ENCODE measurements around the gene COL4A2.

The COL4A2 gene

DNA sequence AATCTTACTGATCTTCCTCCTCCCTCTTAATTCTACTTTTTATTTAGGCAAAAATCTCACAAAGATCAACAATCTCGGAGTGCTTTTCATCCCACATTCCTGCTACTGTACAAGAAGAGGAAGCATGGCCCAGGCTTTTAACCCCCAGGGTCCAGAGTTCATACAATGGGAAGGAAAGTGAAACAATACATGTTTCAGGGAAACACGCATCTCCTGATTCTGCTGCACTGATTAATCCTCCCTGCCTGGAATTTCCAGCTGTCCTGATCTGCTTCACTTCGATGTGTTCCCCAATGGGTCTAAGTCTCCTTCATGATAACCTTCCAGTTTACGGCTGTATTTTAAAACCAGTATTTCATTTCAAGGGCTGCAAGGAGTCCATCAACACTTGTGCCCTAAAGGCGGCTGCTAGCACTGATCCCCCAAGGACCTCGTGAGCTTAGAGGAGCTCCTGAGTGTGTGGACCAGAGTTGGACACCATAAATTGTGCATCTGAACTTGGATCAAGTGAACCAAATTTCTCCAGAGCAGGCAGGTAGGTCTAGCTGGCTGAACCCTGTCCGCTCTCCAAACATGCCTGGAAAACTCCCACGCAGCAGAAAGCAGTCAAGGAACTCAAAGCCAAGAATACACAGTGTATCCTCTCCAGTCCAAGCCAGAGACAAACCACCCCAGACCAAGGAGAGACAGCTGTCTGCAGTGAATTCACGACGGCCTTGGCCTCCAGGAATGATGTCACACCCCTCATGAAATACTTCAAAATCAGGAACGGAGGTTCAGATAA is 44.4 kb upstream of the COL4A2 start:
- TF ChIP-seq, protein P1, sequence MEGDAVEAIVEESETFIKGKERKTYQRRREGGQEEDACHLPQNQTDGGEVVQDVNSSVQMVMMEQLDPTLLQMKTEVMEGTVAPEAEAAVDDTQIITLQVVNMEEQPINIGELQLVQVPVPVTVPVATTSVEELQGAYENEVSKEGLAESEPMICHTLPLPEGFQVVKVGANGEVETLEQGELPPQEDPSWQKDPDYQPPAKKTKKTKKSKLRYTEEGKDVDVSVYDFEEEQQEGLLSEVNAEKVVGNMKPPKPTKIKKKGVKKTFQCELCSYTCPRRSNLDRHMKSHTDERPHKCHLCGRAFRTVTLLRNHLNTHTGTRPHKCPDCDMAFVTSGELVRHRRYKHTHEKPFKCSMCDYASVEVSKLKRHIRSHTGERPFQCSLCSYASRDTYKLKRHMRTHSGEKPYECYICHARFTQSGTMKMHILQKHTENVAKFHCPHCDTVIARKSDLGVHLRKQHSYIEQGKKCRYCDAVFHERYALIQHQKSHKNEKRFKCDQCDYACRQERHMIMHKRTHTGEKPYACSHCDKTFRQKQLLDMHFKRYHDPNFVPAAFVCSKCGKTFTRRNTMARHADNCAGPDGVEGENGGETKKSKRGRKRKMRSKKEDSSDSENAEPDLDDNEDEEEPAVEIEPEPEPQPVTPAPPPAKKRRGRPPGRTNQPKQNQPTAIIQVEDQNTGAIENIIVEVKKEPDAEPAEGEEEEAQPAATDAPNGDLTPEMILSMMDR (IDR thresholded peaks at IDR 0.05; ENCODE audit: borderline replicate concordance, insufficient read depth, low read depth, low read length): no peak

DNA sequence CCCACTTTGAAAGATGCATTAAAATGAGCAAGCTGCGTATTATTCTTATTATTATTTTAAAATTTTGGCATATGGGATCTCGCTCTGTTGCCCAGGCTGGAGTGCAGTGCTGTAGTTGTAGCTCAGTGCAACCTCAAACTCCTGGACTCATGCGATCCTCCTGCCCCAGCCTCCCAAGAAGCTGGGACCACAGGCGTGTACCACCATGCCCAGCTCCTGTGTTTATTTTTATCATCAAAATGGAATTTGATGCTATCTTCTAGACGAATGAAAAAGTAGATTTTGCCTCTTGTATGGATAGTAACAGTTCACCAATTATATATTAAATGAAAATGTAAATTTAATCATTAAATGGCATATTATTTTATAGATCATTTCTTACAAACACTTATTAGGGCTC is 43.7 kb upstream of the COL4A2 start:
- no peak overlapping the region for H3K4me3 ChIP-seq (ENCODE audit: low read depth, low read length)
- TF ChIP-seq, protein P1 (IDR thresholded peaks at IDR 0.05; ENCODE audit: borderline replicate concordance, insufficient read depth, low read depth, low read length): no peak

More for the DNA sequence above, 44.4 kb upstream of the COL4A2 start:
- no peak overlapping the region for H3K4me3 ChIP-seq (ENCODE audit: low read depth, low read length)

DNA sequence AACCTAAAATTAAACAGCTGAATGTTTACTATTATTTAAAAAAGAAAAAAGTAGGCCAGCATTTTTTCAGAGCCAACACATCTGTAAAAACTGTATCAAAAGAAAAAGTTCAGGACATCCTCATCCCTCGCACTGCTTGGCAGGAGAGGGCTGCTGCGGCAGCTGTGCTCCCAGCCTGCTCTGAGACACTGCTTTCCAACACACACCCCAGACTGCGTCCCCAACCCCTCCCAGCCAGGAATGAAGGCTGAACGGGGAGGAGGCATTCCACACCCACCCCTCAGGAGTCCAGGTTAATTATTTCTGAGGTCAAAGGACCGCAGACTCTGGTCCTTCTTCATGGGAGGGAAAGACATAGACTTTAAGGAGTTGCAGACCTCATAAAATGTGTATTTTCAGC is 43.2 kb upstream of the COL4A2 start:
- TF ChIP-seq, protein P1 (IDR thresholded peaks at IDR 0.05; ENCODE audit: borderline replicate concordance, insufficient read depth, low read depth, low read length): no peak
- H3K4me3 ChIP-seq (ENCODE audit: low read depth, low read length): no peak overlapping the region

DNA sequence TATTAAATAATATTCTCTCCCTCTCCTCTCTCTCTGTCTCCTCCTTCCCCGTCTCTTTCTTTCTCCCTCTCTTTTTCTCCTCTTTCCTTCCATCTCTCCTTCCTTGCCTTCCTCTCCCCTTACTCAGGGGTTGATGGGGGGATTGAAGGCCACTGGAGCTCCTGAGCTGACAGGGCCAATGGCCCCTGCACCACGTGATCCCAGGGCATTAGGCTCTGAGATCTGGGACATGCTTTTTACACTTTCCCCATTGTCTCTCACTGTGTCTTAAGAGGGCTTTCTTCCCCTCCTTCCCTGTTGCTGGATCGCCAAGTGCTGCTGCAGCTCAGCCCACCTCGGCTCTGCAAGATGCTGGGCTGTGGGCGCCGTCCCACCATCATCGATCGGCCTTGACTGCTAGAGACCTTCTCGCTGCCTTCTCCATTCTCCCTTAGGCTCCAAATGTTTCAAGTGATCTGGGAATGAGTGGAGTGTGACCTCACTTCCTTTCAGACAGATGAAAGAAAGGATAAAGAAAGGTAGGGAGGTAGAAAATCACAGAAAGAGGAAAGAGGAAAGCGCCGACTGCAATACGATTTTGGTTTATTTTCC is 42.3 kb upstream of the COL4A2 start:
- TF ChIP-seq, protein P1 (IDR thresholded peaks at IDR 0.05; ENCODE audit: borderline replicate concordance, insufficient read depth, low read depth, low read length): no peak
- H3K4me3 ChIP-seq (ENCODE audit: low read depth, low read length): no peak overlapping the region

DNA sequence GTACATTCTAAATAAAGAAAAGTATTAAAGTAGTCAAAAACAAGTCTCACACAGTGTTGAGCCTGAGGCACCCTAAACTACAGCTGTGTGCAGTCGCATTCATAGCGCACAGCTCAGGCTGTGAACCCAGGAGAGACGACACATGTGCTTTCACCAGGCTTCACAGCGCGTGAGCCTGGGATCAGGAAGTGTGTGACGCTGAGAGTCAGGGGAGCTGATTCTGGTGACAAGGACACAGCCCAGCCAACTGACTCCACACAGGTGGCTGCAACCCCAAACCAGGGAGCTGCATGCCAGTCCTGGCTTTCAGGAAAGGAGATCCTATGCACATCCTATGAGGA is 41.8 kb upstream of the COL4A2 start:
- H3K4me3 ChIP-seq (ENCODE audit: low read depth, low read length): no peak overlapping the region
- TF ChIP-seq, protein P1 (IDR thresholded peaks at IDR 0.05; ENCODE audit: borderline replicate concordance, insufficient read depth, low read depth, low read length): no peak

DNA sequence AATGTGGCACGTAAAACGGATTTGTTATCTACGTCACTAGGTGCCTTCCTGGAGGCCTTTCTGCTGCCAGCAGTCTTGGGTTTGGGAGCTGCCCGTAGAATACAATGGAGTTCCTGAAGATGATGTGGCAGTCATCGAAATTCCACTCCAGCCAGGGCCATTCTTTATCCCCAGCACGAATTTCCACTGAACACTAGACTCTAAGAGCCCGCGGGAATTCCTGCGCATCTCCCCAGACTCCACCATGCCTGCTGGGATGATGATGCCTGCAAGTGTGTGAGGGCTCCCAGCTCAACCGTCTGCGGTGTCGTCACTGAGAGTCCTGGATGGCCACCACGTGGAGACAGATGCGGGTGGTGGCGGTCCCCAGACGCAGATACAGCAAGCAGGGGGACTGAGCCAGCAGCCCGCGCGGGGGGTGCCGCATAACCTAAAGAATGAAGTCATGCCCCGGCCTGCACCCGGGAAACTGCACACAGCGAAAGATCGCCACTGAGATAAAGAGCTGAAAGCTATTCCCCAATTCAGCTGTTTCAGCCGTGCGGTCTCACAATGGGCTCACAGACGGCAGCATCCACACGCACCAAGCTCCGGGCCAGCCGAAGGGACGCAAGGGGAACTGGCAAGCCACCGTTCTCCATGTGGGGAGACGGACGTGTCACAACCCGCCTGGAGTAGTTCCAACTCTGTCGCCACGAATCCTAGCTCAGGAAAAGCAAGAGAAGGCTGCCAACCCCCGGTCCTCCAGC is 41.2 kb upstream of the COL4A2 start:
- TF ChIP-seq, protein P1 (IDR thresholded peaks at IDR 0.05; ENCODE audit: borderline replicate concordance, insufficient read depth, low read depth, low read length): no peak

More for the DNA sequence above, 41.2 kb upstream of the COL4A2 start:
- H3K4me3 ChIP-seq (ENCODE audit: low read depth, low read length): no peak overlapping the region
